Measurements from ENCODE around the gene F7.

F7 gene

DNA sequence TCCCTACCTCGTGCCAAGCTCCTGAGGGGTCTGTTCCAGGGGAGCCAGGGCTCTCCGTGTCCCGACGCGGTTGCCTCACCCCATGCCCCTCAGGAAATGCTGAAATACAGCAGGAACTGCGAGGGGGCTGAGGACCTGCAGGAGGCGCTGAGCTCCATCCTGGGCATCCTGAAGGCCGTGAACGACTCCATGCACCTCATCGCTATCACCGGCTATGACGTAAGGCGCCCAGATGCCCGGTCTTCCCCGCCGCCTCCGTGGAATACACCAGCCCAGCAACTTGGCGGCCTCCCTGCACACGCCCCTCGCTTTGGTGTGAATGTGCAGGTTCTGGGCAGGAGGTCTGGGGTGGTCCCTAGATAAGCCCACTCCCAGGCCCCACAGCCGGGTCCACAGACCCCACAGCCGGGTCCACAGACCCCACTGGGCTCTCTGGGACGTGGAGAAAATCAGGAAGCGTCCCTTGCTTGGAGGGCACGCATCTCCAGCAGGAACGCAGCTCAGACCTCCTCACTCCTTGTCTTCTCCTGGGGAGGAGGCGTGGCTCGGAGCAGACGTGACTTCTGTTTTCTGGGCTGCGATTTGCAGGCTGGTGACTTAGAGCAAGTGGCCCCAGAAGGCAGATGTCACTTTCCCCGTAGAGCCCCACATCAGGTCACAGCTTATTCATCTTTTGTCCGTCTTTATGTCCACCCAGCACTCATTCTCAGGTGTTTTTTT, 19.4 kb upstream of the F7 start:
- TF ChIP-seq, protein P1, sequence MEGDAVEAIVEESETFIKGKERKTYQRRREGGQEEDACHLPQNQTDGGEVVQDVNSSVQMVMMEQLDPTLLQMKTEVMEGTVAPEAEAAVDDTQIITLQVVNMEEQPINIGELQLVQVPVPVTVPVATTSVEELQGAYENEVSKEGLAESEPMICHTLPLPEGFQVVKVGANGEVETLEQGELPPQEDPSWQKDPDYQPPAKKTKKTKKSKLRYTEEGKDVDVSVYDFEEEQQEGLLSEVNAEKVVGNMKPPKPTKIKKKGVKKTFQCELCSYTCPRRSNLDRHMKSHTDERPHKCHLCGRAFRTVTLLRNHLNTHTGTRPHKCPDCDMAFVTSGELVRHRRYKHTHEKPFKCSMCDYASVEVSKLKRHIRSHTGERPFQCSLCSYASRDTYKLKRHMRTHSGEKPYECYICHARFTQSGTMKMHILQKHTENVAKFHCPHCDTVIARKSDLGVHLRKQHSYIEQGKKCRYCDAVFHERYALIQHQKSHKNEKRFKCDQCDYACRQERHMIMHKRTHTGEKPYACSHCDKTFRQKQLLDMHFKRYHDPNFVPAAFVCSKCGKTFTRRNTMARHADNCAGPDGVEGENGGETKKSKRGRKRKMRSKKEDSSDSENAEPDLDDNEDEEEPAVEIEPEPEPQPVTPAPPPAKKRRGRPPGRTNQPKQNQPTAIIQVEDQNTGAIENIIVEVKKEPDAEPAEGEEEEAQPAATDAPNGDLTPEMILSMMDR (IDR thresholded peaks at IDR 0.05), result no peak

DNA sequence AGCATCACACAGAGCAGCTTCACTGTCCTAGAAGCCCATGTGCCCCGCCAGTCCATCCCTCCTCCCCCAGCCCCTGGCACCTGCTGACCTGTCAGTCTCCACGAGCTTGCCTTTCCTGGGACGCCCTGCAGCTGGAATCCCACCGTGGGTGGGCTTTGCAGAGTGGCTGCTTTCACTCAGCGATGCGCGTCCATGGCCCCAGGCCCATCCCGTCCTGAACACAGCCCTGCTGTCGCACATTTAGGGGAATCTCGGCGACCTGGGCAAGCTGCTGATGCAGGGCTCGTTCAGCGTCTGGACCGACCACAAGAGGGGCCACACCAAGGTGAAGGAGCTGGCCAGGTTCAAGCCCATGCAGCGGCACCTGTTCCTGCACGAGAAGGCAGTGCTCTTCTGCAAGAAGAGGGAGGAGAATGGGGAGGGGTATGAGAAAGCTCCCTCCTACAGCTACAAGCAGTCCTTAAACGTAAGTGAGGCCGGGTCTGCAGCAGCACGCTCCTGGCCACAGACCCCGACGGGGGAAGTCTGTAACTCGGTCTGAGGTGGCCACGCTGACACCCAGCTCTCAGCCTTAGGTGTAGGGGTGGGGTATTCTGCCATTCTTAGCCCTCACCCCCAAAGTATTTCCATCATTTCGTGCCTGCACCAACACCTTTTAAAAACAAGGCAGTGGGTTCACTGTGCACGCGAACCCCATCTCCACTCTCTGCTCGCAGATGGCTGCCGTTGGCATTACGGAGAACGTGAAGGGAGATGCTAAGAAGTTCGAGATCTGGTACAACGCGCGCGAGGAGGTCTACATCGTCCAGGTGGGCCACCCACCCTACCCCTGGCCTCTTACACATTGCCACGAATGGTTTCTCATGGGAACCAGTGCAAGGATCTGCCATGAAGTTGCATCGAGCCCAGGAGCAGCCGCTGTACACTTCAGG, 18.3 kb upstream of the F7 start:
- TF ChIP-seq, protein P1 (IDR thresholded peaks at IDR 0.05), result no peak

DNA sequence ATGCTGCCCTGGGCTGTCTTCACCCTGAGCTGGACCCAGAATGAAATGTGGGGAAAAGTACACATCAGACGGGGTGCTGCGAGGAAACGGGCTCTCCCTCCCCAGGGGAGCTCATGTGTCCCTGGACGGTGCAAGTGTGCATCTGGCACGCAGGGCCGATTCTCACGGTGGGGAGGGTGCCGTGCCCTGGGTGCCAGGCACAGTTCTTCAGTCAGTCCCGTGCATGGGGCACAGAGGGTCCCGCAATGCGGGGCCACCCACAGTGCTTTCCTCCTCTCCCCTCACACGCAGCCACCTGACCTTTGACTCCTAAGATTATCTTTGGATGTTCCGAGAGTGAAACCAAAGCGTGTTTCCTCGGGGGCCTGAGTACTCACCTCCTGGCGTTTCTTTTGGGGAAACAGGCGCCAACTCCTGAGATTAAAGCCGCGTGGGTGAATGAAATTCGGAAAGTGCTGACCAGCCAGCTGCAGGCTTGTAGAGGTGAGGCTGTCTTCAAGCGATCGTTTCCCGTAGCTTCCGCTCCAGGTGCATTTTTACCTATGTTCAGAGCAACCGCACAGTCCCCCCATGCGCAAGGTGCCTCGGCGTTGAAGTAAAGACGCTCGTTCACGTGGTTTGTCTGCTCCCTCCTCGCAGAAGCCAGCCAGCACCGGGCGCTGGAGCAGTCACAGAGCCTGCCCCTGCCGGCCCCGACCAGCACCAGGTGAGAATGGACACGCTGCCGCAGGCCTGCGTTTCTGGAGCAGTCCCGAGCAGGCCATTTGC, 17.5 kb upstream of the F7 start:
- TF ChIP-seq, protein P1 (IDR thresholded peaks at IDR 0.05), result no peak

DNA sequence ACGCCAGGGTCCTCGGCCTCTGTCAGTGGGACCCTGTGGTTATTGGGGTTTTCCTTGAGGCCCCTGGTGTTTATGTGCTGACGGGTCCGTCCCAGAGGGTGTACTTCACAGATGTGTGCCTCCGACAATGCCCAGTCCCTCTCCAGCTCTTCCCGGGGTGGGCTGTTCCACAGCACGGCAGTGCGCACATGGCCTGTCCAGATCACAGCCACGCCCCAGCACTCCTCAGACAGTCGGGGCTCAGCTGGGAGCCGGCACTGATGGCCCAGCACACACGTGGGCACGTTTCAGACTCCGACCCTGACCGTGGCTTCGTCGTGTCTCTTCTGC, 16.9 kb upstream of the F7 start:
- TF ChIP-seq, protein P1 (IDR thresholded peaks at IDR 0.05), result no peak

DNA sequence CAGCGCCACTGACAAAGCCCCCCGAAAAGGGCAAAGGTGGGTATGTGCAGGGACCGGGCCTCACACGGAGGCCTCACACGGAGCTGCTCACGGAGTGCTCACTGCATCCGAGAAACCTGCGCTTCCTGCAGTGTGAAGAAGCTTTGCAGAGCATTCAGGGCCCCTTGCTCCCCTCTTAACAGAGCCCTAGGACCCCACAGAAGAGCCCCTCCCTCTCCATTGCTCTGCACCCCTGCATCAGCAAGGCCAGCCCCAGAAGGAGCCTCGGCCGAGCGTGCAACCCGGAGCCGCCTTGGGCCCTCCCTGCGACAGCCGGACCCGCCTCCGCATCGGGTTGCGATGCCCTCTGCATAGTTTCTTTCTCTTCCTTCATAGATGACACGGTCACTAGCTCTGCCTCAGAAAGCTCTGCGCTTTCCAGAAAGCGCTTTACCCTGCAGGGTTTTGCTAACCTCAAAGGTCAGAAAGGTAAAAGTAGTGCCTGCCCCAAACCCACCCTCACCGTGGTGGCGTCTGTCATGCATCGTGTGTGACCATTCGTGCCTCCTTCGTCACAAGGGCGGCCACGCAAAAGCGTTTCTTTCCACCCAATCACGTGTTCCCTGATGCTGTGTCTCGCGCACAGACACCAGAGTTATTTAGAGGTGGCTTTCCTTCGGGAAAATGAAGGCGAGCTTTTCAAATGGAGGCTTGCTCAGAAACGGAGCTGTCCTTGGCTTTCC, 15.7 kb upstream of the F7 start:
- TF ChIP-seq, protein P1 (IDR thresholded peaks at IDR 0.05), result no peak

DNA sequence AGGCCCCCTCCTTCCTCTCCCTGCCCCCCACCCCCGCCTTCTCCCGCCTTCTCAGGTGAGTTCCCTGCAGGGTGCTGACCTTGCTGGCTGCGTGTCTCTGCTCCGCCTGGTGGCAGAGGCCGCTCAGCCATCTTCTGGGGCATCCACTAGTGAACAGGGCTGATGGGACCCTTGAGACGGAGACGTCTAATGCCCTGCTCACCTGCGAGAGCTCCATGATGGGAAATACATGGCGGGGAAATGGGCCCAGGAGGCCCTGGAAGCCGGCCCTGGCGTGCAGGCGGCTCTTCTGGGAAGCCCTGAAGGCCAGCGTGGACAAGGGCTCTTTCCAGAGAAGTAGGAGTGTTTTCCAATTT, 15.2 kb upstream of the F7 start:
- TF ChIP-seq, protein P1 (IDR thresholded peaks at IDR 0.05), result no peak

DNA sequence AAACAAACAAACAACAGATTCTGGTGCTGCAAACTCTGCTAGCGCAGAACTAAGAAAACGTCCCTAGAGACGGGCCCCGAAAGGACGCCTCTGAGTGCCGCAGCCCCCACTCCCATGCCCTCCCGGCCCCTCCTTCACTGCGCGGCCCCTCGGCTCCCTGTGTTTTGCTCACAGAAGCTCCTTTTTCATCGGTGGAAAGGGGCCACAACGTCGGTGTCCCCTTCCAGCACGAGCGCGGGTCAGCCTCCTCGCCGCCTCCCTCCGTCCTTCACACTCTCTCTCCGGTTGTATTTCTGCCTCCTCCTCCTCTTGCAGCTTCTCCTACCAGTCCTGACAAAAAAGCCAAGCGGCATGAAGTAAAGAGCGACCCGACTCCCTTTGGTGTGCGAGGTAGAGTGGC, 14.8 kb upstream of the F7 start:
- TF ChIP-seq, protein P1 (IDR thresholded peaks at IDR 0.05), result no peak
